Liver (tissue), 3 donors: ENCODE measurements around the gene ZIC2.

ENCODE experiments used
- CTCF ChIP-seq: fragments of 150-350 bp; IDR thresholded peaks from 2 replicates; pipeline ENCODE4 v1.5.1; 2017; ENCODE audit warnings: improper control_type of control experiment, low read depth, low read length; ENCODE audit not compliant: missing input control
- GABPA ChIP-seq, 2 donors: IDR thresholded peaks in 1 of 2; conservative IDR thresholded peaks in 1 of 2; 2 replicates each; pipeline ENCODE4 v1.6.1; 2016; ENCODE audit warnings: antibody characterized with exemption in 2 of 2, mild to moderate bottlenecking in 1 of 2, moderate library complexity in 1 of 2
- REST ChIP-seq: IDR thresholded peaks from 2 replicates; pipeline ENCODE4 v1.6.1; 2016; ENCODE audit warnings: antibody characterized with exemption, mild to moderate bottlenecking
- SP1 ChIP-seq: IDR thresholded peaks from 2 replicates; pipeline ENCODE4 v1.6.1; 2018; ENCODE audit warnings: antibody characterized with exemption, mild to moderate bottlenecking
- YY1 ChIP-seq: IDR thresholded peaks from 2 replicates; pipeline ENCODE4 v1.6.1; 2016; ENCODE audit warnings: antibody characterized with exemption, mild to moderate bottlenecking
- ZBTB33 ChIP-seq: IDR thresholded peaks from 2 replicates; pipeline ENCODE4 v1.6.1; 2016; ENCODE audit warnings: antibody characterized with exemption
- TF ChIP-seq, protein P1 (sequence below): IDR thresholded peaks from 2 replicates; pipeline ENCODE4 v1.6.1; 2016; ENCODE audit warnings: antibody characterized with exemption
- donor health status: healthy.
- donor health status: healthy.

DNA sequence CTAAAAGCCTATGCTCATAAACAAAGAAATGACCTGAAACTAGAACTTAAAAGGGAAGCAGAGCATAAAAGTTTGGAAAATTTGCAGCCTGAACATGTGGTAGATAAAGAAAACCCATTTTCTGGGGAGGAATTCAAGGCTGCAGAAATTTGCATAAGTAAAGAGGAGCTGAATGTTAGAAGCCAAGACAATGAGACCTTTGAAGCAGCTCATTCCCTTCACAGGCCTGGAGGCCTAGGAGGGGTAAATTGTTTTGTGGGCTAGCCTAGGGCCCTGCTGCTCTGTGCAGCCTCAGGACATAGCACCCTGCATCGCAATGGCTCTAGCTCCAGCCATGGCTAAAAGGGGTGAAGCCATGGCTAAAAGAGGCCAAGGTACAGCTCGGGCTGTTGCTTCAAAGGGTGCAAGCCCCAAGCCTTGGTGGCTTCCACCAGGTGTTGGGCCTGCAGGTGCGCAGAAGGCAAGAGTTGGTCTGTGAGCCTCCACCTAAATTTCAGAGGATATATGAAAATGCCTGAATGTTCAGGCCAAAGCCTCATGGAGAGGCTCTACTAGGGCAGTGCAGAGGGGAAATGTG is 38.3 kb downstream of the ZIC2 start:
- TF ChIP-seq CTCF, result no peak
- no peak for TF ChIP-seq ZBTB33
- no peak for TF ChIP-seq REST
- no peak for TF ChIP-seq SP1
- no peak for TF ChIP-seq GABPA (IDR thresholded peaks at IDR 0.05 in 1 of 2, conservative IDR thresholded peaks at IDR 0.05 in 1 of 2)
- TF ChIP-seq, protein P1, sequence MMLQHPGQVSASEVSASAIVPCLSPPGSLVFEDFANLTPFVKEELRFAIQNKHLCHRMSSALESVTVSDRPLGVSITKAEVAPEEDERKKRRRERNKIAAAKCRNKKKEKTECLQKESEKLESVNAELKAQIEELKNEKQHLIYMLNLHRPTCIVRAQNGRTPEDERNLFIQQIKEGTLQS, result no peak
- TF ChIP-seq YY1, result no peak
